GM15510 (cell line): ENCODE data around the gene TULP1.

ENCODE experiments used
- POLR2A ChIP-seq: IDR thresholded peaks from 3 replicates; pipeline ENCODE4 v1.6.1; 2011; ENCODE audit warnings: borderline replicate concordance; ENCODE audit not compliant: insufficient read length; ENCODE audit errors: extremely low read depth

The TULP1 gene

DNA sequence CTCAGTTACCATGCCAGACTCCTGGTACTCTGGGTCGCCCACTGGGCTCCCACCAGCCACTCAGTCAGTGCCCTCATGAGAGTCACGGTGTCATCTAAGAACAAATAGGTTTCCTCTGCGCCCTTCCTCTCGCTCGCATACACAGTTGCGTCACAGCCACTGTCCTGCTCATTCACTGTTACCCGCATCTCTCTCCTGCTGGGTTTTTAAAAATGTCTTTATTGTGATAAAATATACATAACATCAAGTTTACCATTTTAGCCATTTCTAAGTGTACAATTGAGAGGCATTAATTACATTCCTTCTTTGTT, 19.8 kb downstream of the TULP1 start:
- no peak for TF ChIP-seq POLR2A

DNA sequence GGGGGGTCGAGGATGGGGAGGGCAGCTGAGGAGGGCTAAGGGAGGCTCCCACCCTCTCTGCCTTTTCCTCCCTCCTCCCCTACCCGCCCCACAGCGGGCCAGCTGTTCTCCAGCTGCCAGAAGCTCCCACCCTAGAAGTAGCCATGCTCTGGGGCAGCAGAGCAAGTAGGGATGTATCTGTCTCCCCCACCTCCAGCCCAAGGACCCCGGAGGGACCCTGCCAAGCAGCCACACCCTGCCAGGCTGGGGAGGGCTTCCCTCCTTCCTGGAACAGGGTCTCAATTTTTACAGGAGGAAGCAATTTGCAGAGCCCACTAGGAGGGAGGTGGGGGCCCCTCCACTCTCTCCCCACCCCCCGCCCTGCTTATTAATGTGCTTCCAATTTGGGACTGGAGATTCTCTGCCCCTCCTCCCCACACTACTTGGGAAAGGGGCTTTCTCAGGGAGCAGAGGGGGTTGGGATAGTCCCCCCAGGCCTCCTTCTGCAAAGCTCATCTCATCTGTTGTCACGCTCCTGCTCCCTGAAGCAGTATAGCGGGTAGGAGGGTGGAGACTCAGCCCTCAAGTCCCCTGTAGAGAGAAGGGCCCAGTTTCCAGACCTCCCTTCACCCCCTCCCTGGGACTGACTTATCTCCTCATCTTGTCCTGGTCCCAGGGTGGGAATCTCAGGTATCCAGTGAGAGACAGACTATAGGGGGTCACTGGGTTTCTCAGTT, 20.3 kb downstream of the TULP1 start:
- no peak for TF ChIP-seq POLR2A

DNA sequence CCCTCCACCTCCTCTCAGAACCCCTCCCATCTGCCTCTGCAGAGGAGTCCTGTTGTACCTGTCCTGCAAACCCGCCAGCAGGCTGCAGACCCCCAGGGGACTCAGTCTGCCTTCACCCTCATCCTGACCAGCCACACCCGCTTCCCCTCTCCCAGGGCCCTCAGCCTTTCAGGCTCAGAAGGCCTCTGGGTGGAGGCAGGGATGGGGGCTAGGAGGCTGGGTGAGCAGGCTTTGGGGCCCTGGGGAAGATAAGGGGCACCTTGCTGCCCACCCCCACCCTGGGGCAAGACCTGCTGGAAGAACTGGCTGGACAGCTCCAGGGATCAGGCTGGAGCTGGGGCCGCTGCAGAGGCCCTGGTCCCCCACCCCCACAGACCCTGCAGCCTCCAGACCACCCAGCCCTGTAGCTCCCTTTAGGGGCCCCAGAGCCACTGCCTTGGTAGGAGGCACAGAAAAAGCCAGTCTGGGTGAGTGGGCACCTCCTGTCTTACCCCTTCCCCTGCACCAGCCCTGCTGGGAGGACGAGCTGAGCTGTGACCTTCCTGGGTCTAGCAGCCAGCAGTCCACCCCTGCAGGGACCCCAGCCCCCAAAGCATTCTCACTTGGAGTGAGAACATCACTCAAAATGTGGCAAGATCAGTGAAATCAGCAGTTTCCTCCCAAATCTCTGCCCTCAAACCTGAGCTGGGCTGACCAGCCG, 21.0 kb downstream of the TULP1 start:
- no peak for TF ChIP-seq POLR2A

DNA sequence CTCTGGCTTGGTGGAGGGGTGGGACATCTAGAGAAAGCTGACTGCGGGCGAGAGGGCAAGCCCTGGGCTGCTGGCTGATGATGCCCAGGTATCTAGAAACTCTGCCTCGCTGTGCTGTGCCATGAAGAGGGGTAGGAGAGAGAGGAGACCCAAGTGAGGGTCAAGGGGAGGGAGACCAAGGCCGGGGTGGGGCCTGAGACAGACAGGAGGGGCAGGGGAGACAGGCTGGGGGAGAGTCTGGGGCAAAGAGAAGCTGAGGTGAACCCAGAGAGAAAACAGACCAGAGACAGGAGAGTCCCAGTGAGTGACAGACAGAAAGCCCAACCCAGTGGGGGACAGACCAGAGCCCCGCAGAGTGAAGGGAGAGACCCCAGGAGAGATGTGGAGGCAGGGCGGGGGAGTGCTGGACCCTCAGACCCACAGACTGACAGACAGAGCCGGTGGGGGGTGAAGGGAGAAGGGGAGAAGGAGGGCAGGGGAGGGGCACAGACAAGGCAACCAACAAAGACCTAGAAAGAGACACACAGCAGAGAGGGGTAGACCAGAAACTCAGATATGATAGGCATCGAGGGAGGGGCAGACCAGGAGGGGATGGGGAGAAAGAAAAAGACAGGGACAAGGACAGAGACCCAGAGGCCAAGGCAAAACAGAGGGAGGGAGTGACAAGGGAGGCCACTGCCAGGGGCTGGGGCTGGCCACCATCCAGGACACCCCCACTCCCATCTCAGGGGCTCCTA, 21.7 kb downstream of the TULP1 start:
- TF ChIP-seq POLR2A = no peak

DNA sequence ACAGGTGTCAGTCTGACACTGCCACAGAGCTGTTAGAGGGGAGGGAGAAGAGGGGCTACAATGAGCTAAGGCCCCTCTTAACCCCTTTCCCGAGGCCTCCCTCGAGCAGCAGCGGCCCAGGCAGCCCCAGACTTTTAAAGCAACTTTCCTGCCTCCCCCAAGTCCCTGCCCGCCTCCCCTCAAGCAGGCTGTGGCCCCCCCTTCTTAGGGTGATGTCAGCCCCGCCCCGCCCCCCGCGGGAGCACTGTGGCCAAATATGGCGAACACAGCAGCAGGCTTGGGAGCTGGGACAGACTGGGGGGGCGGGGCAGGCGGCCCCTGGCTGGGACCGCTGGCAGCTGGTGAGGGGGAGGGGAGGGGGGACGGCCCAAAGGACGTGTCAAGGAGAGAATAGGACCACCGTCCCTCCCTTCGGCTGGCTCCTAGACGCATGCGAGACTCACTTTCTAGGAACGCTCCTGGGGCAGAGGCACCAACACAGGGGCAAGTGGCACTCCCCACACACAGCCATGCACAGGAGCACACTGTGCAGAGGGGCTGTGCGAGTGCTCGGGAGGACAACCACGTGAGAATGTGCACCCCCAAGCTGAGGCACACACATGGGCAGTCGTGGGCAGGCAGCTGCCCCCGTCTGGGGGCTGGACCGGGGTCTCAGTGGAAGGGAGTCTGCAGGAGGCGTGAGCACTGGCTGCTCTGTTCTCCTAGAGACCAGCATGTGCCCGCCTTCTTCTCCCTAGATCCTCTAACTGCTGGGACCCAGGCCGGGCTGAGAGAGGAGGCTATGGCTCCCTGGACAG, 22.5 kb downstream of the TULP1 start:
- no peak for TF ChIP-seq POLR2A

DNA sequence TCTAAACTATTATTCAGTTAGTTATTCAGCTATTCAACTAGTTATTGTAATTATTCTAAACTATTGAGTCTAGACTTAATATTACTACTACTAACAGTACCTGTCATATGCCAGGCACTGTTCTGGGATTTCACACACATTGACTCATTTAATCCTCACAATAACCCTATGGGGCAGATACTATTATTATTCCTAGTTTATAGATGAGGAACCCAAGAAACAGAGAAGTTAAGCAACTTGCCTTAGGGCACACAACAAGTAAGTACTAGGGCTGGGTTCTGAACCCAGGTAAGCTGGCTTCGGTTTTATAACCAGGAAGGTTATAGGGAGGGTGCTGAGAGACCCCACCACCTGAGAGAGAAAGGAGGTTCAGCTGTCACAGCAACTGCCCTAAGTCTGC, 23.6 kb downstream of the TULP1 start:
- TF ChIP-seq POLR2A = no peak

DNA sequence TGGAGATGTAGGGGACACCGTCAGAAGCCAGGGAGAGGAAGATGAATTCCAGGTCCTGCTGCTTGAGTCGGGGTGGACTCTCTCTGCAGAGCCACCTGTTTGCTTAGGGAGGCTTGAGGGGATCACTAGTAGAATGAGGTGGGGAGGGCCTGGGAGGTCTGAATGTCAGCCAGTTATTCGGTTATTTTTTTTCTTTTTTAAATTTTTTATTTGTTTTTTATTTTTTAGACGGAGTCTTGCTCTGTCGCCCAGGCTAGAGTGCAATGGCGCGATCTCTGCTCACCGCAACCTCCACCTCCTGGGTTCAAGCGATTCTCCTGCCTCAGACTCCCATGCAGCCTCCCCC, 24.2 kb downstream of the TULP1 start:
- no peak for TF ChIP-seq POLR2A

DNA sequence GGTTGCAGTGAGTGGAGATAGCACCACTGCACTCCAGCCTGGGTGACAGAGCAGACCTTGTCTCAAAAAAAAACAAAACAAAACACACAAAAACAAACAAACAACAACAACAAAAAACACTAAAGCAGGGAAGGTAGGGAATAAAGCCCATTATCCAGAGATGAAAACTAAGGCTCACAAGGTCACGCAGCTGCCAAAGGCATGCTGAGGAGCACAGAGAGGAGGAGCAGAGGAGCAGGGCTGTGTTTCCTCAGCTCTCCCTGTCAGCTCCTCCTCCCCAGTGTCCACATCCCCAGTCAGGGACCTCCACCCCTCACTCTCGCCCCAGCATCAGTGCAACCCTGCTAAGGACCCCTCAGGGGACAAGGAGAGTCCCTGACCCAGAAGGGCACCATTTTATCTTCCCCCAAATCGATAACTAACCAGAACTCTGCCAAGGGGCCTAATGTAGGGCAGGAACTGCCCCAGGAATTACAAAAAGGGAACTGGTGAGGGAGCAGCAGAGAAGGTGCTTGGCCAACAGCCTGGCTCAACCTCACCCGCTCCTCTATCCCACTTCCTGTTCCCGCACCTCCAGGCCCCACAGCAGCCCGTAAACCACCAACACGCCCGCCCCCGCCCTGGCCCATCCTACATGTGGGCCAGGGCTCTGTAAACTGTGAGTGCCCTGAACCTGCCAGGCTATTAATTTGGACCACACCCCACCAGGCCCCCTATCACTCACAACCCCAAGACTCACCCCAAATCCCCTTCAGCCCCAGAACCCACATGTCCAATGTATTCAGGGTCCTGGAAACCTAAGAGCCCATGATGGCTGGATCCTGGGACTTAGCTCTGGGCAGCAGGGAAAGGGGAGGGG, 24.8 kb downstream of the TULP1 start:
- TF ChIP-seq POLR2A = no peak

DNA sequence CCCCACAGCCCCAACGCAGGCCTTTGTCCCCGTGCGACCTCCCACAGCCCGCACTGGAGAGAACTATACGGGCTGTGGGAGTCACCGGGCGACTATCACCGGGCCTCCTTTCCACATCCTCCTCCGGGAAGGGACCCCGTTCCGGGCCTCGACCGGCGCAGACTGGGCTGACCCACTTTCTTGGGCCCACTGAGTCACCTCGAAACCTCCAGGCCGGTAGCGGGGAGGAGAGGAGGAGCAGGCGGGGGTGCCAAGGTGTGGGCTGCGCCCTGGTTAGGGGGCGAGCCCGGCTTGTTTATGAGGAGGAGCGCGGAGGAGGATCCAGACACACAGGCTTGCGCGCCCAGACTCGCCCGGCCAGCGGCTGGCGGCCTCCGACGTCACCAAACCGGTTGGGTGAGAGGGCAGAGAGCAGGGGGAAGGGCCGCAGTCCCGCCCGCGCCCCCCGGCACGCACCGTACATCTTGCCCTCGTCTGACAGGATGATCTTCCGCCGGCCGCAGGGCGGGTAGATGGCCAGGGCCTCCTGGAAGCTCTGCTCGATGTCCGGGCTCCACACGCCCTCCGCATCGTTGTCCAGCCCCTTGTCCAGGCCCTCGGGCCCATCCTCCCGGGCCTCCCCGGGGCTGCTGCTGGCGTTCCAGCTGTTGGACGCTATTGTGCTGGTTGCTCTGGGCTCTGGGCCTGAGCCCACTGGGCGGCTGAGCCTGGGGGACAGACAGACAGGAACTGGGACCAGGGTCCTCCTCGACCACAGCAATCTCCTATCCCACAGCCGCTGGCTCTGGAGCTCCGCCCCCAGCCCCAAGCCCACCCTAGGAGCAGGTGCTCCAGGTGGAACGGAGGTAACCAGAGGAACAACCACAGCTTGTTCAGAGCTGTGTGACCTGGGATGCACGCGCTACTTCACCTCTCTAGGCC, 26.4 kb downstream of the TULP1 start:
- TF ChIP-seq POLR2A = no peak

DNA sequence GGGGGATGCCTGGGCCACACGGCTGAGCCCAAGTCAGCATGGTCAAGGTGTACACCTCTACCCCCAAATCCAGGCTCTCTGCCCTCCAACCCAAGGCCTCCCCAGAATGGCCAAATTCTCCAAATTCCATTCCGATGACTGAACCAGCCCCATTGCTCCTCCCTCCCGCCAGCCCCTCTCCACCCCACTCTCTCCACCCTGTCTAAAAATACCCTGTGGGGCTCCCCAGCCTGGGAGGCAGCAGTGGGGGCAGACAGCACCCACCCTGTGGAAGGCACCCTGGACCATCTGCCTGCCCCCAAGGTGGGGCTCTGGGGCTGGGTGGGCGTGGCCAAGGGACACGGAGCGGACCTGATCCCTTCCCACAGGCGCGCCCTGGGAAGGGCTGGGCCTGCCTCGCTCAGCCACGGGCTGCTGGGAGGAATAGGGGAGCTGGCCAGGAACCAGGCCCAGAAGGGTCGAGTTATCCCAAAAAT, 27.3 kb downstream of the TULP1 start:
- no peak for TF ChIP-seq POLR2A

DNA sequence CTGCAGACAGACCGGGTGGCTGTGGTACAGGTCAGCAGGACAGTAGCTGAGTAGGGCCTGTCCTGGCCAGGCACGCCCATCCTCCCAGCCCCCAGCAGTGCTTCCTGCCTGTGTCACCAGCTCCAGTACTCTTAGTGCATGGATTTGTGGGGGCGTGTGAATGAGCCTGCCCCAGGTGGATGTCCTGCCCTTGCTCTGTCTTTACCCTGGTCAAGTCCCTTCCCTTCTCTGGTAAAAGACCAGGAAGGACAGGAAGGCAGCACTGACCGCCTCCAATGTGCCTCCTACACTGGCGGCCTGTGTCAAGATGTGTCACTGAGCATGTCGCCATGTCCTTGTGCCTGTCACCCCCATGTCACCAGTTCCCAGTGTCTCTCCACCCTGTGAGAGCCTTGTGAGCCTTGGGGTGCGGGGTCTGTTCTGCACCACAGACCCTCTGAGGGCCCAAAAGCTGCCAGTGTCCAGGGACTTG, 27.7 kb downstream of the TULP1 start:
- no peak for TF ChIP-seq POLR2A

DNA sequence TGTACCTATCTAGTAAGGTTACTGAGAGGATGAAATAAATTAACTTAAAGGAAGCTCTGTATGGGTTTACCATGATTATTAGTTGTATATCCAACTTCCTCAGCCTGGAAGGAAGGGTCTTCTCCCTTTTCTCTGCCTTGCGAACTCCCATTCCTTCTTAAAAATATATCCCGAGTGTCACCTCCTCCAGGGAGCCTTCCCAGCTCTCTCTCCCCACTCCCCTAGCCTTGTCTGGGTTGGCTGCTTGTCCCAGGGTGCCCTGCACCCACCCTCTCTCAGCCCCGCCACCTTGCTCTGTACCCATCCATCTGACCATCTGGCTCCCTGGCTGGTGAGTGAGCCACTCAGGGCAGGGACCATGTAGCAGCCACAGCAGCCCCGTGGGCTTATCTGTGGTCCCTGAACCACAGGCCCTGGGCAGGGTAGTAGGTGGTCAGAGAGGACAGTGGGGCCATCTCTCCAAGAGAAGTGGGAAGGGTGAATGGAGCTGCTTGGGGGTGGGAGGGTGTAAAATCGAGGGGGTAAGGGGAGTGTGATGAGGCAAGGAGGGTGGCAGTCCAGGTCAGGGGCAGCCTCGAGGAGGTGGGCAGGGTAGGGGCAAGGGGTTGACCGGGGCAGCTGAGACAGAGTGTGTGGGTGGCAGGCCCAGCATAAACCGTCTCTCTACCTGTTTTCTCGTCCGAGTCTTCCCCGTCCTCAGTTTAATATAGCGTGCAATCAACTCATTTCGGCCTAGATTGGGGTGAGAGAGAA, 28.6 kb downstream of the TULP1 start:
- no peak for TF ChIP-seq POLR2A
